WTC11 (cell line): ENCODE results near the gene FHOD1.

Experiments used
- CTCF ChIP-seq: fragments of 200-600 bp; IDR thresholded peaks from 2 replicates; pipeline ENCODE4 v1.8.0; 2022; ENCODE audit warnings: antibody characterized with exemption
- E2F1 ChIP-seq: sonication (generic); formaldehyde crosslinking; IDR thresholded peaks from 2 replicates; pipeline ENCODE4 v1.8.0; 2022; ENCODE audit warnings: mild to moderate bottlenecking, missing genetic modification reagents
- IRF1 ChIP-seq: sonication (generic); formaldehyde crosslinking; IDR thresholded peaks from 2 replicates; pipeline ENCODE4 v1.8.0; 2023; ENCODE audit warnings: missing genetic modification reagents
- JUN ChIP-seq: sonication (generic); formaldehyde crosslinking; IDR thresholded peaks from 2 replicates; pipeline ENCODE4 v1.8.0; 2023; ENCODE audit warnings: mild to moderate bottlenecking, missing genetic modification reagents
- MAX ChIP-seq: sonication (generic); formaldehyde crosslinking; IDR thresholded peaks from 2 replicates; pipeline ENCODE4 v1.8.0; 2022; ENCODE audit warnings: mild to moderate bottlenecking, missing genetic modification reagents
- SP1 ChIP-seq: sonication (generic); formaldehyde crosslinking; conservative IDR thresholded peaks from 2 replicates; pipeline ENCODE4 v1.8.1; 2022; ENCODE audit warnings: missing genetic modification reagents
- TEAD4 ChIP-seq: sonication (generic); formaldehyde crosslinking; IDR thresholded peaks from 2 replicates; pipeline ENCODE4 v1.8.0; 2022; ENCODE audit warnings: mild to moderate bottlenecking, missing genetic modification reagents

GRCh38 chr16:67188323-67188722 lies 59.0 kb downstream of the FHOD1 start:
- TF ChIP-seq MAX (CRISPR knock-in tag) (no peak), E2F1 (CRISPR knock-in tag) (no peak), CTCF (no peak), IRF1 (CRISPR knock-in tag) (no peak), JUN (CRISPR knock-in tag) (no peak), TEAD4 (CRISPR knock-in tag) (no peak), SP1 (CRISPR knock-in tag) (no peak)
